GM12875 (cell line): ENCODE results near the gene RCOR2.

ENCODE experiments used
- H3K4me3 ChIP-seq: one replicate; pipeline ENCODE4 v1.5.1; 2011; ENCODE audit warnings: low read depth, low read length, control low read depth
- TF ChIP-seq, protein P1 (sequence below): IDR thresholded peaks from 2 replicates; pipeline ENCODE4 v1.5.1; 2011; ENCODE audit warnings: low read depth, mild to moderate bottlenecking, control low read depth, inconsistent platforms, low read length, moderate library complexity, borderline replicate concordance; ENCODE audit not compliant: insufficient read depth

RCOR2 gene

DNA sequence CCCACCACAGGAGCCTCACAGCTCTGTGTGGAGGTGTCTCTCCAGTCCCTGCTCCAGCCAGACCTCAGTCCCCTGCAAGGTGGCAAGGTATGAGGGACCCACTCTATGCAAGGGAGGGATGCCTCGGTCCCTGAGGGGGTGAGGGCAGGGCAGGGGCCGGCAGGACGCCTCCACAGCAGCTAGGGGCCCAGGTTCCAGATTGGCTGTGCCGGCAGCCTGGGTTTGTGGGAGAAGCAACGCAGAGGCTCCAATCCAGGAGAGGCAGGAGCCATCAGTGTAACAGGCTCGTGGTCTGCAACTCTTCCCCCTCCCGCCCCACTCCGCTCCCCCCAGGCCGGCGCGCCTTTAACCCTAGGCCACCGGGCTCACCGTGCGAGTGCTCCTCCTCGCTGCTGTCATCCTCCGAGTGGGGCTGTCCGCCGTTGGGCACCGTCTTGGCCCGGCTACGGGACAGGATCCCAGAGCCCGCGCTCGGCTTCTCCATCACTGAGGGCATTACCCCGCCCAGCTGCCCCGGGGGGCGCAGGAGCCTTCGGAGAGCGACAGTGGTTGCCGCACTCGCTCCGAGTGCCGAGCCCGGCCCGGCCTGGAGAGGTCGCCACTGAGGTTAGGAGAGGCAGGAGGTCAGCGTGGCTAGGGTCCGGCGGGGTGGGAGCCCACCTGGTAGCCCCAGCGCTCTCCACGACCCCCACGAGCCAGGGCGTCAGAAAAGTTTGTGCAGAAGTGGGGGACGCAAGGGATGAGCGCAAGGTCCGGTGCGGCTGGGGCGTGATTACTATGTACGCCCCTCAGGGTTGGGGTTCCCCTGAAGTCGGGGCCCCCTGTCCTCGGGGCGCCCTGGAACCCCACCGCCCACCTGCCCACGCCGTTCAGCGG lies 765 bp downstream of the RCOR2 start:
- TF ChIP-seq, protein P1, sequence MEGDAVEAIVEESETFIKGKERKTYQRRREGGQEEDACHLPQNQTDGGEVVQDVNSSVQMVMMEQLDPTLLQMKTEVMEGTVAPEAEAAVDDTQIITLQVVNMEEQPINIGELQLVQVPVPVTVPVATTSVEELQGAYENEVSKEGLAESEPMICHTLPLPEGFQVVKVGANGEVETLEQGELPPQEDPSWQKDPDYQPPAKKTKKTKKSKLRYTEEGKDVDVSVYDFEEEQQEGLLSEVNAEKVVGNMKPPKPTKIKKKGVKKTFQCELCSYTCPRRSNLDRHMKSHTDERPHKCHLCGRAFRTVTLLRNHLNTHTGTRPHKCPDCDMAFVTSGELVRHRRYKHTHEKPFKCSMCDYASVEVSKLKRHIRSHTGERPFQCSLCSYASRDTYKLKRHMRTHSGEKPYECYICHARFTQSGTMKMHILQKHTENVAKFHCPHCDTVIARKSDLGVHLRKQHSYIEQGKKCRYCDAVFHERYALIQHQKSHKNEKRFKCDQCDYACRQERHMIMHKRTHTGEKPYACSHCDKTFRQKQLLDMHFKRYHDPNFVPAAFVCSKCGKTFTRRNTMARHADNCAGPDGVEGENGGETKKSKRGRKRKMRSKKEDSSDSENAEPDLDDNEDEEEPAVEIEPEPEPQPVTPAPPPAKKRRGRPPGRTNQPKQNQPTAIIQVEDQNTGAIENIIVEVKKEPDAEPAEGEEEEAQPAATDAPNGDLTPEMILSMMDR = peak; percentile 62
- H3K4me3 ChIP-seq = peak overlapping the region; percentile 50

DNA sequence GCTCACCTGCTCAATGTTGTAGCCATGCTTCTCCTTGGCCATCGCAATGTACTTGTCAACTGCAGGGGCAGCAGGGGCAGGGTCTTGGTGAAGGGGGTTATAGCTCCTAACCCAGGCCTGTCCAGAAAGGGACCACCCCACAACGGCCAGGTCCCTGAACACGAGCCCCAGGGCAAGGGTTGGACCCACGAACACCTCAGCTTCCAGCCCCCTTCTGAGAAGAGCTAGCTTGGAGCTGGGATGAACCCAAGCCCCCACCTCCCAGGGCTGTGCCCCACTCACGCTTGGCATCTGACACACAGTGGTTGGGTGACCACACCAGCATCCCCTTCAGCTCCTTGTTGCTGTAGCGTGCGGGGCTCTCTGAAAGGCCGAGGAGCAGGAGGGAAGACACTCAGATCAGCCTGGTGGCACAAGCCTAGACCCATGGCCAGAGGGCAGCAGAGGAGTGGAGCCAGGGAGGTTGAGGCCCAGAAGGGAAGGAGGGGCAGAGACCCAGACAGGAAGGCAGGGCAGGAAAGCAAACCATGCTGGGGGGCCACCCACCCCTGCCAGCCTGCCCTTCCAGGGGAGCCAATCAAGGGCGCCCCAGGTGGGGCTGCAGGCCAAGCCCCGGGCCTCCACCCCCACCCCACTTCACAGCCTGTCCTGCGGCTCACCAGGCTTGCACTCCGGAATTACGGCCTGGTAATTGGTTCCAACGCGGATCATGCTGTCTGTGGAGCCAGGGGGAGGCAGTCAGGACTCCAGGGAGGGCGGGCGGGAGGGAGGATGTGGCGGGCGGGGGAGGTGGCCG lies 1.9 kb downstream of the RCOR2 start:
- H3K4me3 ChIP-seq = no peak overlapping the region
- TF ChIP-seq, protein P1 = no peak

DNA sequence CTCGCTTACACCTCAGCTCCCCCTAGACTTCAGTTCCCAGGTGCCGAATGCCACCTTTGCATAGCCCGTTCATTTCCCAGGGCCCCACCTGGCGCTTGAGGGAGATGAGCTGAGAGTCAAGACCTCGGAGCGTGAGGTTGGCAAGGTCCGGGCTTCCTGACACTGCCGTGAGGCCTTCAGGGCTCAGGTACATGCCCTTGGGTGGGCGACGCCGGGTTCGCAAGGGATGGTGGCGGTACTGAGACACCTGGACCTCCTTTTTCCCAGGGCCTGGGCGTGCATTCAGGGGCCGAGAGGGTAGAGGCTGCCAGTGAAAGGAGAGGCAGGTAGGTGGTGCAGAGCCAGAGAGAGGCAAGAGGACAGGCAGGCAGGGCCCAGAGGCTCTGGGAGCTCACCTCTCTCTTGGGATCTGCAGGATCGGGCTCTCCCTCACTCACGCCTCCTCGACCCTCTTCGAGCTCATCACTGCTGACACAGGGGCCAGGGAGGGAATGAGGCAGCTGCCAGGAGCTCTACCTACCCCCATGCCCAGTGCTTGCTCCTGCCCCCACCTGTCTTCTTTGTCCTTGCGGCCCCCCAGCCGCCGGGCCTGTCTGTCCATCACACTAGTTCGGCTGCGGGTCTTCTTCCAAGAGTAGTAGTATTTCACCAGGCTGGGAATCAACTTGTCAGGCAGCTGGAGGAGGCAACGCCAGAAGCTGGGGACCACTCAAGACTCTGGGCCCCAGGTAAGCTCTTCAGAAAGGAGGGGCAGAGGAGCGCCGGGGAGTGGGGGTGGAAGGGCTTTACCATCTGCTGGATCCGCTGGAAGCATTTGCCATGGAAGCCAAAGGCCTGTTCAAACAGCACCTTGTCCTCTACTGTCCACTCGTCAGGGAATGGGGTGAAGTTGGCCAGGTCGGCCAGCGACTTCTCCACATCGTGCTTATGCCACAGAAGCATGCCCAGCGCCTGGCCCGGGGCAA lies 2.8 kb downstream of the RCOR2 start:
- TF ChIP-seq, protein P1 = no peak

DNA sequence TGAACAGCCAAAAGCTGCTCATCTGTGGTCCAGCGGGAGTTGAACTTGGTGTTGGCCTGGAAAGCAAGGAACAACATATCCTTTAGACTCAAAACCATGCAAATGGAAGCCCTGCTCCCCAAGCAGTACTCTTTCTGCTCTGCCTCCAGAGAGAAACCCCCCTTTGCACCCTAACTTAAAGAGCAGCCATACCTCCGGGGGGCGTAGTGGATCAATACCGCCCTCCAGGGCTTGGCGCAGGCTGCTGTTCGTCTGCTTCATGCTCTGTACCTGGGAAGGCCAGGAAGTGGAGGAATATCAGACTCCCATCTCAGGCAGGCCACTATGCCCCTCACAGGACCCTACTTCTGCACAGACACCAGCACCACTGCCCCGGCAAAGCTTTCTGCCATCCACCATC lies 4.3 kb downstream of the RCOR2 start:
- TF ChIP-seq, protein P1 = no peak
- H3K4me3 ChIP-seq = no peak overlapping the region

More for the DNA sequence above, 2.8 kb downstream of the RCOR2 start:
- no peak overlapping the region for H3K4me3 ChIP-seq

DNA sequence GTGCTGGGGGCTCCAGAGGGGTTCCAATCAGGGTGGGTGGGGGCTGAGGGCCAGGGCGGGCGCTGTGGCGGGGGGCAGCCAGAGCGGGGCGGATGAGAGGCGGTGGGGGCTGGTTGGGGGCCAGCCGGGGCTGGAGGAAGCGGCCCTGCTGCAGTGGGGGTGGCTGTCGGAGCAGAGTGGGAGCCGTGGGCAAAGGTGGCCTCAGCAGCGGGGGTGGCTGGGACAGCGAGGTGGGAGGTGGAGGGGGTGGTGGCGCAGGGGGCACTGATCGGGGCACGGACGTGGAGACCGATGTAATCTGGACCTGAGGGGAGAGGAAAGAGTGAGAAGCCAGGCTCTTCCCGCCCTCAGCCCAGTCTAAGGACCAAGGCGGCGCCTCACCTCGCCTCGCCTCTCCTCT lies 5.1 kb downstream of the RCOR2 start:
- TF ChIP-seq, protein P1 = no peak
- no peak overlapping the region for H3K4me3 ChIP-seq

DNA sequence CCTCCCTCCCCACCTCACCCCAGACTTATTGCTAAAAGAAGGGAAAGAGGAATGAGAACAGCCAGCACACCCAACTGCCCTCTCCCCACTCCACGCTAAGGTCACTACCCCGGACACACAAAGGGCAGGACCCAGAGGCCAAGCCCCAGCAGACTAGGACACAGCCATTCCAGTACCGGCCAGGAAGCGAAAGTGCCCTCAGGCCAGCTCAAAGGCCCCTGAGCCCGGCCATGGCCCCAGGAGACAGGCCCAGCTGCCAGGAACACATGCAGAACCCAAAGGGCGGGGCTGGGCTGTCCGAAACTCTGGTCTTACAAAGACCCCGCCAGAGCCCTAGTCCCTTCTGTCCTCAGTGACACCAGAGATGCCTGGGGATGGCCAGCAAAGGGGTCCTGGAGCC lies 5.5 kb downstream of the RCOR2 start:
- H3K4me3 ChIP-seq = no peak overlapping the region
- TF ChIP-seq, protein P1 = no peak
